CD4-positive, alpha-beta T cell treated with Interleukin-1 beta for 1 hour (primary cell): Measurements from ENCODE around the gene IGFN1.
"Not testable (repeated sequence)": the region's sequence is repeated elsewhere in the genome, so short reads cannot be mapped to it uniquely, and the experiment has no call there.

Source experiments
- DNase-seq, 2 donors: peaks; one replicate each; pipeline ENCODE4 v3.0.0-alpha.2; 2020 to 2022

IGFN1 gene

GRCh38 chr1:201219481-201220387, 29.1 kb downstream of the IGFN1 start:
- DNase-seq, result no peak

GRCh38 chr1:201220388-201220715, 29.7 kb downstream of the IGFN1 start:
- DNase-seq, result no peak

- no peak for DNase-seq
These were observed 30.7 kb downstream of the IGFN1 start for GRCh38 chr1:201221201-201221846.

GRCh38 chr1:201222125-201222524, 31.5 kb downstream of the IGFN1 start:
- DNase-seq, result no peak

GRCh38 chr1:201223852-201224665, 33.4 kb downstream of the IGFN1 start:
- DNase-seq, result no peak

- no peak for DNase-seq
These were observed 34.2 kb downstream of the IGFN1 start for GRCh38 chr1:201224666-201225370.

GRCh38 chr1:201226178-201226514, 35.5 kb downstream of the IGFN1 start:
- DNase-seq, result no peak

- no peak for DNase-seq
These were observed 36.4 kb downstream of the IGFN1 start for GRCh38 chr1:201226859-201227488.

- DNase-seq, result no peak
These were observed 37.7 kb downstream of the IGFN1 start for GRCh38 chr1:201228011-201228983.

- DNase-seq, result no peak
These were observed 38.5 kb downstream of the IGFN1 start for GRCh38 chr1:201229095-201229494.

GRCh38 chr1:201229771-201230635, 39.4 kb downstream of the IGFN1 start:
- no peak for DNase-seq

GRCh38 chr1:201230676-201231075, 40.1 kb downstream of the IGFN1 start:
- no peak for DNase-seq

GRCh38 chr1:201239646-201240045, 49.0 kb downstream of the IGFN1 start:
- DNase-seq, result not testable (repeated sequence)

GRCh38 chr1:201240171-201240570, 49.5 kb downstream of the IGFN1 start:
- no peak for DNase-seq

GRCh38 chr1:201241736-201242135, 51.1 kb downstream of the IGFN1 start:
- DNase-seq, result no peak

- DNase-seq, result no peak
These were observed 54.5 kb downstream of the IGFN1 start for GRCh38 chr1:201245082-201245481.

- no peak for DNase-seq
These were observed 58.3 kb downstream of the IGFN1 start for GRCh38 chr1:201248721-201249559.

GRCh38 chr1:201250326-201251011, 59.8 kb downstream of the IGFN1 start:
- no peak for DNase-seq

GRCh38 chr1:201251411-201251810, 60.8 kb downstream of the IGFN1 start:
- no peak for DNase-seq
